Activated T-cell treated with anti-CD3 and anti-CD28 coated beads for 24 hours (primary cell): ENCODE results near the gene MYH9.

Experiments
- DNase-seq: peaks from one replicate; pipeline ENCODE4 v3.0.0-alpha.2; 2020; ENCODE audit warnings: low read depth

The MYH9 gene

GRCh38 chr22:36367479-36367878 is 20.3 kb downstream of the MYH9 start:
- no peak for DNase-seq

- no peak for DNase-seq
Measured at GRCh38 chr22:36367066-36367465, 20.7 kb downstream of the MYH9 start.

DNA sequence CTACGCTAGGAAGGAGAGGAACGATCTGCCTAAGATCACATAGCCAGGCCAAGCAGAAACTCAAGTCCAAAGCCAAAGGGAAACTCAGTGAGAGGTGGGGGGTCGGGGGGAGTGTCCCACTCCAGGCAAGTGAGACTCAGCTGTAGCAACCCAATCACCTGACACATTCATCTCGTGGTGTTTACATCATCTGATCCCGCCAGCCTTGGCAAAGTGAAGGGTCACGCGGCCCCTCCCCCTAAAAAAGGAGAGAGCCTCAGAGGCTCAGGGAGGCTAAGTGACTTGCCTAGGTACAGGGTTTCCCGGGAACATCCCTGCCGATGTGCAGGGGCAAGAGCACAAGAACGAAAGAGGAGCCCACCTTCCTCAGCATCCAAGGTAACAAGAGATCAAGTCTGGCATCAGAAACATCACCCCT is 21.5 kb downstream of the MYH9 start:
- no peak for DNase-seq

DNA sequence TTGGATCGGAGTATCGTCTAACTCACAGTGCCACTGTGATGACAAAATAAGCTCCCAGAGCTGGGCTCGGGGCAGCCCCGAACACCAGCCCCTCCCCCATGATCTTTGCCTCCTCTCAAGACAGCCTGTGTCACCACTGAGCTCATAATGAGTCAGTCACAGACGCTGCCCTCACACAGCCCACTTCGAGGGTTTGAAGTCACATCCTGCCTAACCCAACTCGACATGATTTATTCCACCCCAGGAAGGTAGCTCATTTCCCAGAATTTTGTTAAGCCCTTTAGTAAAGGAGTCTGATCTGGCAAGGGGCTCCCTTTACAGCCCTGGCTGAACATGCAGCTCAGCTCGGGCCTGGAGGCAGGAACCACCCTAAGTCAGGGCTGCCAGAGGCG is 22.8 kb downstream of the MYH9 start:
- DNase-seq, result peak; percentile 90

GRCh38 chr22:36364255-36365019 is 23.3 kb downstream of the MYH9 start:
- DNase-seq, result no peak

DNA sequence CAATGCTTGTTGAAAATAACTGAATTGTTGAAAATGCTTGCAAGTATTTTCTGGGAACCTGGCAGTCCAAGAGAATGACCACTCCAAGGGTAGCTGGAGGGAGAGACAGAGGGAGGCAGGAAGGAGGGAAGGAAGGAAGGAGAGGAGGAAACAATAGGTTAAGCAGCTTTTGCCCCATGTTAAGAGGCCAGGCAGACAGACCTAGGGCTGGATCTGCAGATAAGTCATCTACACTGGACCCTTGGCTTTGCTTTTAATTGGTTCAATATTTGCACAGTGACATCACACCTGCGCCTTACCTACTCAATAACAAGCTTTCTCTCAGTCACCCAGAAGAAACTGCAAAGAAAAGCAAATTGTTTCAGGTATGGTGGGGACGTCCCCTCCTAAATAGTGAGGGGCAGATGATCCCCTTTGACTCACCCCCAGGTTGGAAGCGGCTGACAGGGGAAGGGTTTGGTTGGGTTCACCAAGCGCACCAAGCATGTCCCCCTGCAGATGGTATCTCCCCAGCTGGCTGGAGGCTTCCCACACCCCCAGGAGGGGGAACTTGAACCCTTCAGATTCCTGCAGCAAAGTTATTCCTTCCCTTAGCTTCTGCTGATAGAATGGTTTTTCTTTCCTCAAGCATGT is 24.3 kb downstream of the MYH9 start:
- DNase-seq, result no peak

- no peak for DNase-seq
Measured at GRCh38 chr22:36362932-36363331, 24.8 kb downstream of the MYH9 start.

DNA sequence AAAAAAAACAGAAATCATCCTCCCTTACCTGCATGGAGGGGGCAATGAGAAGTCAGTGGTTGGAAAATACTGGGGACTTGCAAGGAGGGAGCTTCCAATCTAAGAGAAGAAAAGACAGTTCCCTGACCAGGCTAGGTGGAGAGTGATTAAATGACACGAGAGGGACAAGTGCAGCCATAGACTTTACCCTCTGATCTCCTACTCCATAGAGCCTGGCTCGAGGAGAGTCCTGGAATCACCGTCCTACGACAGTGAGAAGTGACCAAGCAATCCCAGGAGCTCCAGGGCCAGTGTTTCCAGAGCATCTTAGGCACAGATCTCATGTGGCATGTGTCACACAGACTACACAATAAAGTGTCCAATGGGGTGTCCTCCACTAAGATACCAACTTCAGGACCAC is 25.7 kb downstream of the MYH9 start:
- no peak for DNase-seq

GRCh38 chr22:36360871-36361383 is 26.8 kb downstream of the MYH9 start:
- no peak for DNase-seq

DNA sequence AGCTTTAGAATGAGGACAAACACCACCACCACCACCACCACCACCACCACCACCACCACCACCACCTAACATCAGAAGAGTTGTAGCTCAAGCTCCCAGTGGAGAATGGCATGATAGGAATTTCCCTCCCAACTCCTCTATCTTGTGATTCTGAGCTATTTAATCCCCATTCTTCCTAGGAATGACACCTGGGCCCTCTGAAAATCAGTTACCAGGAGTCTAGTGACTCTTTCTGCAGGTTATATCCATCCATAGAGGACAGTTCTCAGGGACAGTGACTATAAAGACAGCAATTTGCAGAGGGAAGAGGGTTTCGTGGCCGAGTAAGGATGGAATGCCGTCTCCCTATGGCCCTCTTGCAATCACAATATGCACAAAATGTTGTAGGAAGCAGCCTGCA is 27.8 kb downstream of the MYH9 start:
- no peak for DNase-seq

DNA sequence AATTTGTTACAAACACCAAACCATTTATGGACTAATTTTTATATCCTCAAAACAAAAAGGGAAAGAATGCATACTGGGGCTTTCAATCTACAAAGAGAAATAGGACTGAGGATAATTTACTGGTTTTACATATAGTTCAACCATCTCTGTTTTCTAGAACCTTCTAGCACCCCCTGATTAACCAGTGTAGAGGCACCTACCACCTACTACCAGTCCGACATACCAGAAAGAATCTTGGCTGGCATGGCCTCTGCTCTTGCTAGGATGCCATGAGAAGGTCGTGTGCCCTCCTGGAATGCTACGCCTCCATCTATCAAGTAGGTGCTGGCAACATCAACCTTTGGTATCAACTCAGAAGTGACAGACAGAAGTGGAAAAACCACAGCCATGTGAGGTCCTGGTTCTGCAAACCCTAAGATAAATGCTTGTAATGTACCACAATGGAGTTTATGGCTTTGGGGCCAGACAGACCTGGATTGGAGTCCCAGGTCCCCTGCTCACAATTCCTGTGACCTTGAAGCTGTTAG is 28.2 kb downstream of the MYH9 start:
- DNase-seq, result no peak

GRCh38 chr22:36358533-36359469 is 29.0 kb downstream of the MYH9 start:
- DNase-seq, result no peak

GRCh38 chr22:36356708-36357624 is 30.8 kb downstream of the MYH9 start:
- DNase-seq, result no peak

GRCh38 chr22:36355894-36356293 is 31.9 kb downstream of the MYH9 start:
- no peak for DNase-seq

DNA sequence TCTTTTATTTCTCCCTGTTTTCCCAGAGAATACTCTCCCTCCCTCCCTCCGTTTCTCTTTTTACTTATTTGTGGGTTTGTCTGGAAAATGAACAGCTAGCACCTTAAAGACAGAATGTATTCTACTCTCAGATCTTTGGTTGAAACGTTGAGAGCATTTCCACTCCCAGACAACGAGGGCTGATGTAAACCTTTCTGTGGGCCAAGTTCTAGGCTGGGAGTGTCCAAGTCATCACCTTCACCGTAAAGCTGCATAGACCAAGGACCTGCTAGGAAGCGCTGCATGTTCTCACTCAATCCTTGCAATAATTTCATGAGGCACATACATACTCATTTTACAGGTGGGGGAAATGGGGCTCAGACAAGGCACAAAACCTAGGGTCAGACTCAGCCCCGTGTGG is 32.4 kb downstream of the MYH9 start:
- DNase-seq, result no peak

- DNase-seq, result no peak
Measured at GRCh38 chr22:36352803-36353507, 34.8 kb downstream of the MYH9 start.

DNA sequence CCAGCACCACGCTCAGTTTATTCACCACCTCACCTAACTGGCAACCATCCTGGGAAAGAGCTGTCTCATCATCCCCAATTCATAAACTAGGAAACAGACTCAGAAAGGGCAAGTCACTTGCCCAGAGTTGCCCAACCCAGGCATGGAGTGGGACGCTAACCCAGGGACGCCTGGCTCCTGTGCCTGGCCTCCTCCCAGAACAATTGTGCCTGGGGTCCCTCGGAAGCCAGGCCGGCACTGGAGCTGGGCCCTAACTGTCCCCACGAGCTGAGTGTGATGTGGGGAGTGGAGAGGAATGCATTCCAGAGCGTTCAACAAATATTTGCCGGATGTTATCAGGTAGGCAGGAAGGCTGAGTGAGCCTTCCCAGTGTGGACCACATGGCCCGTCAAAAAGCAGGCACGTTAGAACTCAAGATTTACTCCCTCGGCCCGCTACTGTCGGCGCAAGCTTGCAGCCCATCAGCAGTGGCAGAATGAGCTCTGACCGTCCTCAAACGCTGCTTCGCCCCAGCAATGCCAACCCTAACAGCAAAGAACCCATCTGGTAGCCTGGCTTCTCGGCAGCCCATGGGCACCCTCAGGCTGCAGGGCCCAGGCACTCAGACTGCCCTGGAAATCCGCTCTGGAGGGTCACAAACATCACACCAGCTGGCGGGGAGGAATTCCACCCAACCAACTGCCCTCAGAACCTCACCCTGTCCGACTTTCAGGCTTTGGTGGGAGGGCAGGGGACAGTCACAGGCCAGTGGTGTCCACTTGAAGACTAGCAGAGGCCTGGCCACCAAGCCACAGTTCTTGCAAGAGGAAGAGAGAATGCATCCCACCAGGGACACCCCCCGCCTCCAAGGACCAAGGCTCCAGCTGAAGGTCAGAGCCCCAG is 35.6 kb downstream of the MYH9 start:
- DNase-seq, result no peak

DNA sequence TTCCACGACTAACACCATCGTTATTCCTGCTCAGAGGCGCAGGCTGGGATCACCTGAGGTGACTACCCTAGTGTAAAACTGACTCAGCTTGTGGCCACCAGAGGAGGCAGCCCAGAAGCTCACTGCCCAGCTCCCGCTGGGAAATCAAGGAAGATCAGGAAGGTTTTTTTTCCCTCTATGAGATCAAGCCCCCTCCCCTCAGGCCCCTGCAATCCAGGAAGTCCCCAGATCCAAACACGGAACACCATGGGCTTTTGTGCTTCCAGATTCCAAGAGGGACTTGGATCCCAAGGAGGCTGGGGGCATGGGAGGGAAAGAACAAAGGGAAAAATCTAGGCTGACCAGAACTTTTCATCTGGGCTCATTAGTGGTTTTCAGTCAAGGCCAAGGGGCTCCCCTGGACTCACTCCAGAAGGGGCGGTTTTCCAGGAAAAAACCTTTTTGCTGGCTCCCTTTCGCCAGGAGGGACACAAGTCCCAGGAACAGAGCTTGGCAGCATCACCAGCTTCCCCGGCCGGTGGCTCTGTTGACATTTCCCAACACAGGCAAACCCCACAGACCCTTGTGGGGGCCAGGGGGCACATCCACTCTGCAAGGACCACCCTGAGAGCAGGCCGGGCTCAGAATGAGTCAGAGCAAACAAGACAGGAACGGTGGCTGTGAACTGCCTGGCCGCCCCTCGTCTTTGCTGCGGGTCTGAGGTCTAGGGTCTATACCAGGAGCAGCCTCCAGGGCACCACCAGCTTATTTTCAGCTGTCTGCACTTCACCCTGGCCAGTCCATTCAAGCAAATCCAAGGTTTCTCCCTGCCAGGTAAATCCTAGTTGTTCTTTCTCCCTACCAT is 36.8 kb downstream of the MYH9 start:
- no peak for DNase-seq

- DNase-seq, result no peak
Measured at GRCh38 chr22:36349726-36350125, 38.0 kb downstream of the MYH9 start.
